ENCODE results near the gene USP2.

GRCh38 chr11:119380827-119381180 lies 686 bp downstream of the USP2 start:
- TF ChIP-seq CTCF (IDR thresholded peaks at IDR 0.05; ENCODE audit: insufficient read depth, low read length, poor library complexity, severe bottlenecking) (no peak), EZH2phosphoT487 (conservative IDR thresholded peaks at IDR 0.05; ENCODE audit: low read length) (no peak)
